Mucosa of descending colon (tissue), 3 donors: ENCODE measurements around the gene EMC6. TPM values are rescaled to one million over a fixed set of nuclear protein-coding genes. Genes with fewer than 3 reads are reported as not detected.

Experiments used
- ATAC-seq: fragments of 200-7000 bp; cut with Tn5 transposase; one replicate; pipeline ENCODE4 v1.9.1; 2020; ENCODE audit warnings: mild to moderate bottlenecking, moderate library complexity
- DNase-seq, 3 donors: peaks; one replicate each; pipeline ENCODE4 v3.0.0-alpha.2; 2020
- H3K36me3 ChIP-seq: fragments of 200-600 bp; one replicate; pipeline ENCODE4 v1.8.0; 2021; ENCODE audit warnings: low read depth, mild to moderate bottlenecking
- H3K4me1 ChIP-seq: fragments of 200-600 bp; one replicate; pipeline ENCODE4 v1.8.0; 2021; ENCODE audit warnings: low read depth, mild to moderate bottlenecking
- H3K4me3 ChIP-seq: fragments of 200-600 bp; one replicate; pipeline ENCODE4 v1.8.0; 2021; ENCODE audit warnings: mild to moderate bottlenecking
- H3K9me3 ChIP-seq: fragments of 200-600 bp; one replicate; pipeline ENCODE4 v1.8.0; 2021; ENCODE audit warnings: mild to moderate bottlenecking
- CTCF ChIP-seq: fragments of 200-600 bp; IDR thresholded peaks from one replicate; pipeline ENCODE4 v1.8.0; 2022; ENCODE audit warnings: antibody characterized with exemption, mild to moderate bottlenecking
- intact Hi-C, 2 donors: fragments of 100-400 bp; cut with DNase I in 1 of 2; cut with micrococcal nuclease in 1 of 2; formaldehyde crosslinking; loops; one replicate each; pipeline versions ENCODE4 v1.11.0 to v1.11.1; 2022; cut with DNase I, micrococcal nuclease
- long read RNA-seq, 2 donors: library from polyadenylated mRNA; unstranded; transcript quantifications; one replicate each; pipeline ENCODE4 v2.0.0, GENCODE V29; 2019 to 2021
- total RNA-seq, 3 donors: library from RNA; stranded (reverse); fragmentation: NEBNext Ultra II Directional in 2 of 3; extraction: Animal tissue kit (Norgen Biotek cat#: 25700) in 2 of 3; gene quantifications; one replicate each; pipeline versions ENCODE4 v1.2.1 to v1.2.4, GENCODE V29; 2021 to 2023
- donor health status: DM: no; HTN: no; CAD: no; lungs with moderate emphysema.
- donor health status: DM: no; HTN: no; CAD: no.
- donor health status: DM: no; HTN: yes; CAD: no.

The EMC6 gene
- 10 to 100 TPM; 29.3 to 41.3 (median 32.8) TPM for total RNA-seq
- long read RNA-seq, donor 1, transcript EMC6-201 (2 exons, 653 nt) = major isoform, 18 of 39 reads
- long read RNA-seq, donor 1, transcript EMC6-202 (2 exons, 762 nt) = minor isoform, 10 of 39 reads
- long read RNA-seq, donor 1, partial matches to known transcripts = 0 of 39 reads
- long read RNA-seq, donor 1, other reads (novel, unspliced or antisense) = 11 of 39 reads
- long read RNA-seq, donor 2, transcript EMC6-201 (2 exons, 653 nt) = major isoform, 27 of 37 reads
- long read RNA-seq, donor 2, partial matches to known transcripts = 0 of 37 reads
- long read RNA-seq, donor 2, other reads (novel, unspliced or antisense) = 6 of 37 reads

GRCh38 chr17:3668279-3669084 is at the start of gene EMC6, which contains the start of gene TAX1BP3:
EMC6 (plus strand) TSS chr17:3668812; CDS start chr17:3669147, 335 bp downstream.
TAX1BP3 (minus strand) TSS chr17:3668578; CDS start chr17:3668526, 52 bp downstream.
- Histone ChIP-seq H3K9me3 (no peaks in the 10 kb centered on the region), H3K4me1 (peaks cover 26% of the 10 kb centered on the region), H3K36me3 (peaks cover 9% of the 10 kb centered on the region), H3K4me3 (peak within 1 kb of the TSS; percentile 94)
- intact Hi-C loops = no loop called here
- ATAC-seq (peak; percentile 90), DNase-seq (peak; percentile 99 to 100 (median 99))
- no peak for TF ChIP-seq CTCF

GRCh38 chr17:3621146-3621720 is 47.4 kb upstream of the EMC6 start:
- no peak overlapping the region for H3K4me3 ChIP-seq
- DNase-seq (no peak), ATAC-seq (no peak)
- intact Hi-C loops = no loop called here
- H3K36me3 ChIP-seq = peaks cover 4% of the 10 kb centered on the region
- no peaks in the 10 kb centered on the region for H3K4me1 ChIP-seq
- TF ChIP-seq CTCF = no peak
- peaks cover 4% of the 10 kb centered on the region for H3K9me3 ChIP-seq

- no peaks in the 10 kb centered on the region for H3K4me1 ChIP-seq
- TF ChIP-seq CTCF = no peak
- H3K36me3 ChIP-seq = peaks cover 4% of the 10 kb centered on the region
- DNase-seq (no peak), ATAC-seq (no peak)
- intact Hi-C loops = no loop called here
- no peaks in the 10 kb centered on the region for H3K9me3 ChIP-seq
- H3K4me3 ChIP-seq = no peak overlapping the region
Observed at GRCh38 chr17:3622977-3623594, 45.5 kb upstream of the EMC6 start.

- DNase-seq (no peak), ATAC-seq (no peak)
- no peak for TF ChIP-seq CTCF
- peaks cover 10% of the 10 kb centered on the region for H3K36me3 ChIP-seq
- no peaks in the 10 kb centered on the region for H3K4me1 ChIP-seq
- intact Hi-C loops = no loop called here
- H3K4me3 ChIP-seq = no peak overlapping the region
- H3K9me3 ChIP-seq = no peaks in the 10 kb centered on the region
Observed at GRCh38 chr17:3626831-3627768, 41.5 kb upstream of the EMC6 start.

GRCh38 chr17:3627769-3628167 is 40.8 kb upstream of the EMC6 start:
- DNase-seq (no peak), ATAC-seq (no peak)
- H3K36me3 ChIP-seq = peaks cover 6% of the 10 kb centered on the region
- H3K9me3 ChIP-seq = no peaks in the 10 kb centered on the region
- H3K4me3 ChIP-seq = no peak overlapping the region
- TF ChIP-seq CTCF = no peak
- H3K4me1 ChIP-seq = no peaks in the 10 kb centered on the region
- intact Hi-C loops = no loop called here
